ENCODE measurements around the gene CYP4F8.

- TF ChIP-seq CTCF (IDR thresholded peaks at IDR 0.05) (no peak), EP300 (IDR thresholded peaks at IDR 0.05) (no peak)
Measured at GRCh38 chr19:15595069-15595468, 19.9 kb upstream of the CYP4F8 start.

Measured in upper lobe of left lung (tissue), 4 donors.